Measurements from ENCODE around the gene LRRFIP1.

DNA sequence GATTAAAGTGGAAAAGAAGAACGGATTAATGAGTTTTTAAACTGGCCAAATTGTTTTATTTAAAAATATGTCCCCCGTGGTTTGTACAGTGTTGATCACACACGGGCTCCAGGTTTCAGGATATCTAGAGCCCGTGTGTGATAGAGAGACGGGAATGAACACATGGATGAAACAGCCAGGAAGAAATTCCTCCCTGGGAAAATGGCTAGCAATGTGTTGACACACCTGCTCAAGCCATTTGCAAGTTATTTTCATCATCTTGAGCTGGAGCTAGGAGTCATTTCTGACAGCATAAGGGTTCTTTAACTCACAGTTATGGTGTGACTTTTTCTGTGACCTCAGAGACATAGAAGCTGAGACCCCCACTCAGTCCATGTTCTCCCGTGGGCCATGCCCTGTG, 81.6 kb downstream of the LRRFIP1 start:
- TF ChIP-seq, protein P1, sequence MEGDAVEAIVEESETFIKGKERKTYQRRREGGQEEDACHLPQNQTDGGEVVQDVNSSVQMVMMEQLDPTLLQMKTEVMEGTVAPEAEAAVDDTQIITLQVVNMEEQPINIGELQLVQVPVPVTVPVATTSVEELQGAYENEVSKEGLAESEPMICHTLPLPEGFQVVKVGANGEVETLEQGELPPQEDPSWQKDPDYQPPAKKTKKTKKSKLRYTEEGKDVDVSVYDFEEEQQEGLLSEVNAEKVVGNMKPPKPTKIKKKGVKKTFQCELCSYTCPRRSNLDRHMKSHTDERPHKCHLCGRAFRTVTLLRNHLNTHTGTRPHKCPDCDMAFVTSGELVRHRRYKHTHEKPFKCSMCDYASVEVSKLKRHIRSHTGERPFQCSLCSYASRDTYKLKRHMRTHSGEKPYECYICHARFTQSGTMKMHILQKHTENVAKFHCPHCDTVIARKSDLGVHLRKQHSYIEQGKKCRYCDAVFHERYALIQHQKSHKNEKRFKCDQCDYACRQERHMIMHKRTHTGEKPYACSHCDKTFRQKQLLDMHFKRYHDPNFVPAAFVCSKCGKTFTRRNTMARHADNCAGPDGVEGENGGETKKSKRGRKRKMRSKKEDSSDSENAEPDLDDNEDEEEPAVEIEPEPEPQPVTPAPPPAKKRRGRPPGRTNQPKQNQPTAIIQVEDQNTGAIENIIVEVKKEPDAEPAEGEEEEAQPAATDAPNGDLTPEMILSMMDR (IDR thresholded peaks at IDR 0.05) = no peak
- TF ChIP-seq JUN (IDR thresholded peaks at IDR 0.05) = no peak
- no peak for TF ChIP-seq RCOR1 (IDR thresholded peaks at IDR 0.05; ENCODE audit: low read depth, low read length)
- TF ChIP-seq, protein P2, sequence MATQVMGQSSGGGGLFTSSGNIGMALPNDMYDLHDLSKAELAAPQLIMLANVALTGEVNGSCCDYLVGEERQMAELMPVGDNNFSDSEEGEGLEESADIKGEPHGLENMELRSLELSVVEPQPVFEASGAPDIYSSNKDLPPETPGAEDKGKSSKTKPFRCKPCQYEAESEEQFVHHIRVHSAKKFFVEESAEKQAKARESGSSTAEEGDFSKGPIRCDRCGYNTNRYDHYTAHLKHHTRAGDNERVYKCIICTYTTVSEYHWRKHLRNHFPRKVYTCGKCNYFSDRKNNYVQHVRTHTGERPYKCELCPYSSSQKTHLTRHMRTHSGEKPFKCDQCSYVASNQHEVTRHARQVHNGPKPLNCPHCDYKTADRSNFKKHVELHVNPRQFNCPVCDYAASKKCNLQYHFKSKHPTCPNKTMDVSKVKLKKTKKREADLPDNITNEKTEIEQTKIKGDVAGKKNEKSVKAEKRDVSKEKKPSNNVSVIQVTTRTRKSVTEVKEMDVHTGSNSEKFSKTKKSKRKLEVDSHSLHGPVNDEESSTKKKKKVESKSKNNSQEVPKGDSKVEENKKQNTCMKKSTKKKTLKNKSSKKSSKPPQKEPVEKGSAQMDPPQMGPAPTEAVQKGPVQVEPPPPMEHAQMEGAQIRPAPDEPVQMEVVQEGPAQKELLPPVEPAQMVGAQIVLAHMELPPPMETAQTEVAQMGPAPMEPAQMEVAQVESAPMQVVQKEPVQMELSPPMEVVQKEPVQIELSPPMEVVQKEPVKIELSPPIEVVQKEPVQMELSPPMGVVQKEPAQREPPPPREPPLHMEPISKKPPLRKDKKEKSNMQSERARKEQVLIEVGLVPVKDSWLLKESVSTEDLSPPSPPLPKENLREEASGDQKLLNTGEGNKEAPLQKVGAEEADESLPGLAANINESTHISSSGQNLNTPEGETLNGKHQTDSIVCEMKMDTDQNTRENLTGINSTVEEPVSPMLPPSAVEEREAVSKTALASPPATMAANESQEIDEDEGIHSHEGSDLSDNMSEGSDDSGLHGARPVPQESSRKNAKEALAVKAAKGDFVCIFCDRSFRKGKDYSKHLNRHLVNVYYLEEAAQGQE (IDR thresholded peaks at IDR 0.05) = no peak
- TF ChIP-seq CHD4 (IDR thresholded peaks at IDR 0.05; ENCODE audit: borderline replicate concordance) = no peak
- no peak for TF ChIP-seq POLR2A (IDR thresholded peaks at IDR 0.05; ENCODE audit: low read length)
- TF ChIP-seq FOSL2 (IDR thresholded peaks at IDR 0.05) = no peak
- no peak for TF ChIP-seq FOSL2 (CRISPR knock-in tag; IDR thresholded peaks at IDR 0.05)
- TF ChIP-seq ZFP36 (IDR thresholded peaks at IDR 0.05; ENCODE audit: borderline replicate concordance, partially characterized antibody) = no peak
- TF ChIP-seq, protein P3, sequence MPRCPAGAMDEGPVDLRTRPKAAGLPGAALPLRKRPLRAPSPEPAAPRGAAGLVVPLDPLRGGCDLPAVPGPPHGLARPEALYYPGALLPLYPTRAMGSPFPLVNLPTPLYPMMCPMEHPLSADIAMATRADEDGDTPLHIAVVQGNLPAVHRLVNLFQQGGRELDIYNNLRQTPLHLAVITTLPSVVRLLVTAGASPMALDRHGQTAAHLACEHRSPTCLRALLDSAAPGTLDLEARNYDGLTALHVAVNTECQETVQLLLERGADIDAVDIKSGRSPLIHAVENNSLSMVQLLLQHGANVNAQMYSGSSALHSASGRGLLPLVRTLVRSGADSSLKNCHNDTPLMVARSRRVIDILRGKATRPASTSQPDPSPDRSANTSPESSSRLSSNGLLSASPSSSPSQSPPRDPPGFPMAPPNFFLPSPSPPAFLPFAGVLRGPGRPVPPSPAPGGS (IDR thresholded peaks at IDR 0.05) = no peak
- TF ChIP-seq JUNB (IDR thresholded peaks at IDR 0.05) = no peak
- no peak for TF ChIP-seq PHF8 (IDR thresholded peaks at IDR 0.05; ENCODE audit: borderline replicate concordance, low read depth)
- TF ChIP-seq EP300 (IDR thresholded peaks at IDR 0.05) = no peak
- TF ChIP-seq CEBPB (IDR thresholded peaks at IDR 0.05) = no peak

Measured in A549 (cell line).